Activated naive CD4-positive, alpha-beta T cell (primary cell): ENCODE data around the gene BACH2.

Experiments
- DNase-seq, 4 experiments: peaks; one replicate each; lab custom pipeline; 2025; lab: John Stamatoyannopoulos, UW

Gene BACH2

DNA sequence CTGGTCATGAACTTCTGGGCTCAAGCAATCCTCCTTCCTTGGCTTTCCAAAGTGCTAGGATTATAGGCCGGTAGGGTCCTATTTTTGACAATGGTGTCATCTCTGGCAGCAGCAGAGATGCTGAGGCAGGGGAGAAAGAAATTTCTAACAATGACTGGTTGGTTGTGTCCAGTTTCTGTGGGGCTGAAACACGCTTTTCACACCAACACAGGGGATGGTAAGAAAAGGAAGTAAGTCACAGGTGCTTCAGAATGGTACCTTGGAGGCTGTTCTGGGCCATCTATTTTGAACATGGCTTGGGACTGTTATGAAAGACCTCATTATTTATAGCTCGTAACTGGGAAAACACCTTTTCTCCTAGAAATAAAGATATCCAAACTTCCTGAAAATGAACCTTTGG, 329.7 kb downstream of the BACH2 start:
- DNase-seq, result no peak

DNA sequence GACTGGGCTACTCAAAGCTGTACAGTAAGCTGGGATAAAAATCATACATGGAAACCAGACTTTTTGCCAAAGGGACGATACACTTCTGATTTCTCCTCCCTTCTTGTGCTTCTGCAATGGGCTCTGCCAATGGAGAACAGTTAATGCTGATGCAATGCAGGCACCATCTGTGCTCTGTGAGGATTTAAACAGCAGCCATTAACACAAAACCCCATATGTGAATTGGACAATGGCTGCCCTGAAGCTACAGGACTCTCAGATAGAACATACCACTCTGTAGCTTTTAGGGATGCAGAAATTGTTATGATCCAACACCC, 330.5 kb downstream of the BACH2 start:
- DNase-seq, result no peak

DNA sequence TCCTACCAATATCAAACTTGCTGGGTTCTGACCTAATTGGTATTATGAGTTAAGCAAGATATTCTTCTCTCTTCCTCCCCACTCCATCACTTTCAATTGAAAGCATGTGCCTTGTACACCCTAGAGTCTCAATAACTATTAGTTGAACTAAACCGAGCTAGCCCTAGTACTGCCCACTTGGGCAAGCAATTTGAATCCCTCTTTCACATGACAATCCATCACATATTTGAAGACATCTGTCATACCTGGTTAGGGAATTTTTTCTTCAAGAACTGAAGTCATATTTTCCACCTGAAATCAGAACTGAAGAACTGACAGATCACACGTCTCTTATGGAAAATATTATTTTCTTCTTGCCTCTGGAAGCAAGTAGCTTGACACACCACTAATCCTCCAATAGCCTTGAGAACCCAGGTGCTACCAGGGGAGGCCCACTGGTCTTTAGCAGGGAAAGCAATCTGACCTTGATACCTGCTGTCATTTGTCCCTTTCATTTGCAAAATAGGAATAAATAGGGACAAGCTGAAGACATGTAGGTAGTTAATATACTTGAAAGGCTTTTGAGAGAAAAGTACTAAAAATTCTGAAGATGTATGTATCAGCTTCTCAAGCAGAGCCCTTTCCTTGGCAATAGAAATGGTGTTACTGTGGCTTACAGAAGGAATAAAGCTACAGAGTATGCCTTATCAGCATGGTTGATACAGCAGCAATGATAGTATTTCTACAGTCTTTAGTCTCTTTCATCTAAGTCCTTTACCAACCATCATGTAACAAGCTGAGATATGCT, 331.0 kb downstream of the BACH2 start:
- no peak for DNase-seq

DNA sequence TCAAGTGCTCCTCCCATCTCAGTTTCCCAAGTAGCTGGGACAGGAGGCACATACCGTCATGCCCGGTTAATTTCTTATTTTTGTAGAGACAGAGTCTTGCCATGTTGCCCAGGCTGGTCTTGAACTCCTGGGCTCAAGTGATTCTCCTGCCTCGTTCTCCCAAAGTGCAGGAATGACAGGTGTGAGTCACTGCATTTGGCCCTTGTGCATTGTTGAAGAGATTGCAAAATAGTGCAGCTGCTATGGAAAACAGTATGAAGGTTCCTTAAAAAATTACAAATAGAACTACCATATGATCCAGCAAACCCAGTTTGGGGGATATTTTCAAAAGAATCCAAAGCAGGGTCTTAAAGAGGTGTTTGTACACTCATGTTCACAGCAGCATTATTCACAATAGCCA, 333.3 kb downstream of the BACH2 start:
- DNase-seq, result no peak

DNA sequence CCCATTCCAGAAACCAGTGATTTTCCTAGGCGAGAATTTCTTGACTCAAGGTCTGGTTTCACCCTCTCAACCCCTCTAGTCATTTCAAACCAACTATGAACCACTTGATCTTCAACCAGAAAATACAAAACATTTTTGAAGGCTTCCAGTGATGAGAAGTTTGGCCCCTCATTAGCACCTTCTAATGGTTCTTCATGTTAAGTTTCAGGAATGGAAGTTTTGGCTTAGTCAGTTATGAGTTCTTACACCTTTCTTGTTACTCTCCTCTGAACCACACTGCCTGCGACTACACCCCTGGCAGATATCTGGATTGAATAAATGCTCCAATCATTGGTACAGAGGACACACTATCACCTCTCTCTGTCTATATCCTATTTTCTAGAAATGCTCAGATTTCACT, 335.2 kb downstream of the BACH2 start:
- DNase-seq, result no peak

DNA sequence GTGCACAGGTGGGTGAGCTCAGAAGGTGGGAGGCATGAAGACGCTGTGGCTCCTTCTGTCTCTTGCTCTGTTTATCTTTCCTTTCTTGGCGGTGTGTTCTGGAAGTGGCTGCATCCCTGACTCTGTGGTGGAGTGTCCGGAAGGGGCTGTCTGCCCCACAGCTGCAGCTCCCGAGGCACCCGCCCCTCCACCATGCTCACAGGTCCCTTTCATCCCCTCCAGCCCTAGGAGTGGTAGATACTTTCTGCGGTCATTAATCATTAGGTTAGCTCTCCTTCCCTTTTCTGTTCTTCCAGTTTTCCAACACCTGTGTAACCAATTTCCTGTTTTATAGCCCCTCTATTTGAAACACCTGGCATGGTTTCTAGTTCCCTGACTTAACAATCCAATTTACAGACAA, 336.8 kb downstream of the BACH2 start:
- DNase-seq, result no peak

DNA sequence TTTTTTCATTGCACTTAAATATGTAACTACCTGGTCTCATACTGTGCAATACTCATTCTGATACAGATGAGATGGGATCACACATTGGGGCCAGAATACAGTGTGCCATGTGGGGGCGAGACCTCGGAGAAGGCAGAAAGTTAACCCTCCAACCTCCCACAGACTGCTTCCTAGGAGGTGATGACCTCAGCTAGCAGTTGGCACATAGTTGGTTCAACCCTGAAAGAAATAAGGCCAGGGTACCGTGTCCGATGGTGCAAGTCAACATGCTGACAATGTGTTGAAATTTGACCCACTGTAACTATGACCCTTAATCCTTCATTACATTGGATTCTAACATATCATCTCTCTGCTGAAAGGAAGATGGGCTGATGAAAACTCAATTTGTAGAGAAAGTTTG, 340.5 kb downstream of the BACH2 start:
- no peak for DNase-seq

DNA sequence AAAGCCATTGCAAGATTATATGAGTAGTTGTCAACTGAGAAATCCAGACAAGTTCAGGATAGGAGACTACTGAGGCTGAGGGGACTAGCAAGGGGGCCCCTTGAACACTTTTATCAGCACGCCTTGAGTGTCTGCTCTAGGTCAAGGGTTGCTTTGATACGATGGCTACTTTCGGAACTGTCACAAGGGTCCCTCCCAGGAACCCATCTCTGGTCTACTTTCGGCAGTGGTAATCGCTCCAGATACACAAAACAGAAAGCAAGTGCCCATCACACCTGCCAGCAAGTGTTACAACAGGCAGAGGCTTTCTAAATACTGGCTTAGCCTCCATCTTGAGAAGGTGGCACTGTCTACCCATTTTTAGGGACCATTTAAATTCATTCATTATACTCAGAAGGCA, 341.3 kb downstream of the BACH2 start:
- no peak for DNase-seq

DNA sequence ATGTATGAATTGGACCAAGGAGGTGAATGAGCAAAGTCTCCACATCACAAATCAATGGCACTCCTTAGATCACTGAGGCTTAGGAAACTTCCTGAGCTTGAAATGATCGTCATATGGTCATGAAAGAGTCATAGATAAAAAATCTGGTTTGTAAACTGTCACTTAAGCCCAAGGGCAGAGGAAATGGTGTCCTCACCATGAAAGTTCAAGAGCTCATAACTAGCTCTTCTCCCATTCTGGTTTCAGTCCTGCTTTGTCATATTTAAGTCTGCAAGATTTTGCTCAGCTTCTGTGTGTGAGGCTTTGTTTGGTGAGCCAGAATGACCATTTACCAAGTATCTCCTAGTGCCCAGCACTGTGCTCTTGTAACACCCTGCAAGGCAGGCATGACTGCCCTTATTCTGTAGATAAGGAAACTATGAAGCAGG, 341.9 kb downstream of the BACH2 start:
- no peak for DNase-seq

DNA sequence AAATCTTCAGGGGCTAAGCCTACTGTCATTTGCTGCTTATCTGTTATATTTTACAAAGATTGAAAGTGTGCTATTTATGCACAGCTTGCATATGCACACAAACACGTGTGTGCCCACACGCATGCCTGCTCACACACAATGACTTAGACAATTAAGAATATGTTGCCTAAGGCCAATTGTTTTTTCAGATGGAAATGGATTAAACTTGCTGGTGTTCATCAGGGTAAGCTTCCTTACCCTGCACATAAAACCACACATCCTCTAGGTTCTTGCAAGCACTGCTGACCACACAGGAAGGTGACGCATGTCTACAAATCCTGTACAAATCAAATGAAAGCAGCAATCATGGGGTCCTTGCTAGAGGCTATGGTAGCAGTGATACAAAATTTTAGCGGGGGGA, 344.0 kb downstream of the BACH2 start:
- peak in 1 of 4 experiments; percentile 25 for DNase-seq

DNA sequence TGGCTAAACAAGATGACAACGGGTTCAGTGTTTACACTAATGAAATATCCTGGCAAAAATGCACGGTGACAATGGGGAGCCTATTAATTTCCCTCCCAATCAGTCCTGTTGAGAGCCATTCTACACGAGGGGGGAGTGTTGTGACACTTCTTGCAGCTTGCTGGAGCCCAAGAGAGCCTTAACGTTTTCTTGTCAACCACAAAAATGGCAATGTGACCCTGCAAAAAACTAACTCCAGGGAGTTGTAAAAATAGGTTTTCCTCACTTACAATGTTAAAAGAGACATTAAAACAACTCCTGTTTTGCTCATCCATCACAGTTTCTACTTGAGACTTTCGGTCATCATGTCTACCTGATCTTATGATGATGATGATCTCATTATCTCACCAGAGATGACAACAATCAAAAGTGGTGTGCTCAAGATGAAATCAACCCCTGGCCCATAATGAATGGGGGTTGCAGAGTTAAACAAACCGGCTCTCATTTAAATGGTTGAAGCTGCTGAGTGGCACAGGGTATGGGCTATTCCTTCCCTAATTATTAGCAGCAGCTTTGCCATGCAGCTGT, 344.5 kb downstream of the BACH2 start:
- DNase-seq, result no peak

DNA sequence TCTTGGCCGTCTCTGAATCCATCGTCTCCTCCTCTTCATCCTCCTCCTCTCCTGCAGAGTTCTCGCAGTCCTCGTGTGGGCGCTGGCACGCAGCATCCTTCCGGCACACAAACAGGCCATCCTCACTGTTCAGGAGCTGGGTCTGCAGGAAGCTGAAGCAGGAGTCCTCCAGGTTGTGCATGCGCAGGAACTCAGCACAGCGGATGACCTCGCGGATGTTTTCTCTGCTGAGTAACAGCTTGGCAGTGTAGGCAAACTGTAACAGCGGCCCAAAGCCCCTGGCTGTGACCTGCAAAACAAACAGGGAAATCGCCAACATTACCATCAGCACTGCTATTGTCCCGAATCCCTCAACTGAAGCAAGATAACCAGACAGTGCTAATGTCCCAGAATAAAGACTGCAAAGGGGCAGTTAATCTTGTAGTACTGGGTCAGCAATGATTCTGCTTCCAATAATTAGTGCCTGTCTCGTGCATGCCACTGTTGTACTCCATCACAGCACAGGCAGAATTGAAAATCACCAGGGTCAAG, 345.0 kb downstream of the BACH2 start:
- DNase-seq, result no peak

DNA sequence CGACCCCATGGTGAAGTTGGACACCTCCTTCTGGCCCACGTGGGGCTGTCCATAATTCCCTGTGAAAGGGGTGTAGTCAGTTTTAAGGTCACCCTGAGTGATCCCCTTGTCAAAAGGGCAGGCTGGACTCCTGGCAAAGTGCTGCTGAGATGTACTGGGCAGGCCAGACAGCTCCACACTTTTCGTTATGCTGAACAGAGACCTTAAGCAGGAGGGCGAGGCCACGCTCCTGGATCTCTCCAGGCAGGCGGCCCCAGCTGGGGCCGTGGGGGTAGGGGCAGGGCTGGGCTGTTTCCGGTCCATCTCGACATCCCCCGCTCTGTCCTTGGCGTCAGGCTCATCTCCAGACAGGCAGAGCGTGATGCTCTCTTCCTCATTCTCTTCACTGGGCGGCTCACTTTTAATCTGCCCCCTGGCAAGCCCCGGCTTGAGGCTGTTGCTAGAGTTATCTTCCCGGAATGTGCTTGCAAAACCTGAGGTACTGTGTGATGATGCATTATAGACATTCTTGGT, 345.7 kb downstream of the BACH2 start:
- no peak for DNase-seq

DNA sequence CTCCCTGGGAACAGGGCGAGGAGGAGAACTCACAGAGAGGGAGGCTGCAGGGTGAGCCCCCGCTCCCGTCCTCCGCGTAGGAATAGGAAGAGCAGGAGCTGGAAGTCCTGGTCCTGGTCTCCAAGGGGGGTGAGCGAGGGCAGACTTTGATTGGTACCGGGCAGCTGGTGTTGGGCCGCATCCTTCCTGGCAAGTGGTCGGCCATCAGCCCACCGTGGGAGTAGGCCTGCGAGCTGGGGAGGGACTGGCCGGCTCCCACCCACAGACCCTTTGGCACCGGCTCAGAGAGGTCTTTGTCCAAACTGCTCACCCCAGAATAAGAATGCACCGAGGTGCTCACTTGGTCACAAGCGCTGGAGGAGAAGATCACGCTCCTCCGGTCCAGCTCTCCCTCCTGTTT, 346.2 kb downstream of the BACH2 start:
- no peak for DNase-seq

DNA sequence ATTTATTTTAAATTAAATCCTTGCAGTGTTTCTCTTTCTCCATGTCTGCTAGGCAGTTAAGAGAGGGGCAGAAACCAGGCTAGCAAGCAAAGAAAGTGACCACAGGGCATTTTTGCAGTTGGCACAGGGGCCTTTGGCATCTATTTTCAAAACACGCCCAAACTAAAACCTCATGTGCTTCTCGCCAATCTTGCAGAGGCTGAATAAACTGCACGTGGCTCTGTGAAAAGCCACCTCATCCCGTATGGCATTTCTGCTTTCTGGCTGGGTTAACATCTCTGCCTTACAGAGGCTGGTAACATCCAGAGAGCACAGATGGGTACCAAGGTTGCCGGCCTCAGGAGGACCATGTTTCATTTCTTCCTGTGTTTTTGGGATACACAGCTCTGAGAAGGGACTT, 347.8 kb downstream of the BACH2 start:
- DNase-seq, result no peak

DNA sequence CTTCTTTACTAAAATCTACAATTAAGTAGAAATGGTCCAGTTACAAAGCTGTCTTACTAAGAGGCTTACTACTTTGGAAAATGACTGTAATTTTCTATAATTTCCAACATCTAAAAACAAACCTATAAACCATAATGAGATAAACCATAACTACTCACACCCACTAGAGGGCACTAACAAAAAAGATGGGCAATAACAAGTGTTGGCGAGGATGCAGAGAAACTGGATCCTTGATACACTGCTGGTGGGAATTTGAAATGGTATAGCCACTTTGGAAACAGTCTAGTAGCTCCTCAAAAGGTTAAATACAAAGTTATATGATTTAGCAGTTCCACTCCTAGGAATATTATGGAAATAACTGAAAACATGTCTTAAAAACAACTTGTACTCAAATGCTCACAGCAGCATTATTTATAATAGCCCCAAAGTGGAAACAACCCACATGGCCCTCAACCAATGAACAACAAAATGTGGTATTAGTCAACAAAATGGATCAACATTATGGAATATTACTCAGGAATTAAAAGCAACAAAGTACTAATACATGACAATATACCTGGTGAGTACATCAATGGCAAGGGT, 351.7 kb downstream of the BACH2 start:
- DNase-seq, result no peak

DNA sequence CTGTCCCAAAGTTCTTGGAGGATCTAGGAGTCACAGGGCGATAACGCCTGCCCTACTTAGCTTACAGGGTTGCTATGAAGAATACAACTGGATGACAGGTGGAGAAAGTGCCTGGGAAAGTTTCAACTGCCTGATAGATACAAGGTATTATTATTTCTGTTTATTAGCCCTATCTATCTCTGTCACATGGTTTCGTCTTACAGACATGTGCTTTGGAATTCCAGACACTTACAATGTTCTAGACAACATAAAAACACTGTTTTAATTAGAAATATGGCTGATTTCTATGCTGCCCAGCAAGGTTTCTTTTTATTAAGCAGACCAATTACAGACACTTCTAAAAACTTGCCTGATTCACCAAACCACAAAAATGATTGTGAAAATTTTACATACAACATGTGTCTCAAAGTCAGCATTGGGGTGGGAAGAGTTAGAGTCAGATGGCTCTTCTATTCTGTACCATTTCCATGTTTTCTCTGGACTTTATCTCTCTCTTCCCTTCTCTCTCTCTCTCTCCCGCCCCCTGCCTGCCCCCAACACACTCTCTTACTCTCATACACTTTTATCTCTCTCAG, 352.4 kb downstream of the BACH2 start:
- DNase-seq, result no peak

DNA sequence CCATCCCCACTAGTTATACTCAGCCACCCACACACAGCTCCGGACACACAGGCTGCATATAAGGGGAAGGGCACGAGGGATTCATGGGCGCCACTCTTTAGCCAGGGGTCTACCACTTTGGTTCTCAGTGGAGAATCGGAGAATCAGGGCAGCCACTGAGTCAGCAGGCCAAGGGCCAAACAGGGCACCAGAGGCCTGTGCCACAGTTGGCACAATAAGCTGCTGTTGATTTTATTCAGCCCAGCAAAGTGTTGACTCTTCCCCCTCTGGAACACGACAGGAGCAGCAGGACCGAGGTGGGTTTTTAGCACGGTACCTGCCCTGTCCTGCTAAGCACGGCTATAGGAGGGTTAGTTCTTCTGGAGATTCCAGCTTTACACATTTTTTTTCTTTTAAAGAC, 354.0 kb downstream of the BACH2 start:
- DNase-seq, result no peak

DNA sequence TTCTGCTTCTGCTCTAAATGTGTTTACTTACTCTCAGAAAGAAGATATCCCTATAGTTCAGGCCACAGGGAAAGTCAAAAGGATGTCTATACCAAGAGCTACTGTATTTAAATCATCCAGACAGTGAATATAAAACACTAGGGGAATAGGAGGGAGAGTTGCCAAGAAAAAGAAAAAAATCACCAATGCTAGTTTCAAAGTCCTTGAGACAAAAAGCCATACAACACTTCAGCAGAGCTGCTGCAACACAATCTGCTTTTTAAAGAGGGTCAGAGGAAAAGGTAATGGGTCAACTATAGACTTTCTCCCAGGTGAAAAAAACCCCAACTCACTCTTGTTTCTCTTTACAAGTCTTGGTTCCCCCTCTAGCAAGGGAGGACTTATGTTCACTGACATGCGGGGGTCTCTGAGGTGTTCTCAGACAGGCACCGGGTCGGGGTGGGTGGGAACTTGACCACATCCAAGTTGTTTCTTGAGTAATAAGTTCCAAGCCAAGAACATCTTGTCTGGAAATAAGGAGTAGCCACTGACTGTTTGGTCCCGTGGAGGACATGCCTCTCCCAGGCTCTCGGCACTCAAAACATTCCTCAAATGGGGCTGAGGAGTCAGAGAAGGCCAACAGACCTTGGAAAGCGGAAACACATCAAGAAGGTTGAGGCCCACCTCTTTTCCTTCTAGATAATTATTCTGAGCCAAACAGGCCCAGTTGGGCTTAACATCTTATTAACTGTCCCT, 354.7 kb downstream of the BACH2 start:
- DNase-seq, result no peak

DNA sequence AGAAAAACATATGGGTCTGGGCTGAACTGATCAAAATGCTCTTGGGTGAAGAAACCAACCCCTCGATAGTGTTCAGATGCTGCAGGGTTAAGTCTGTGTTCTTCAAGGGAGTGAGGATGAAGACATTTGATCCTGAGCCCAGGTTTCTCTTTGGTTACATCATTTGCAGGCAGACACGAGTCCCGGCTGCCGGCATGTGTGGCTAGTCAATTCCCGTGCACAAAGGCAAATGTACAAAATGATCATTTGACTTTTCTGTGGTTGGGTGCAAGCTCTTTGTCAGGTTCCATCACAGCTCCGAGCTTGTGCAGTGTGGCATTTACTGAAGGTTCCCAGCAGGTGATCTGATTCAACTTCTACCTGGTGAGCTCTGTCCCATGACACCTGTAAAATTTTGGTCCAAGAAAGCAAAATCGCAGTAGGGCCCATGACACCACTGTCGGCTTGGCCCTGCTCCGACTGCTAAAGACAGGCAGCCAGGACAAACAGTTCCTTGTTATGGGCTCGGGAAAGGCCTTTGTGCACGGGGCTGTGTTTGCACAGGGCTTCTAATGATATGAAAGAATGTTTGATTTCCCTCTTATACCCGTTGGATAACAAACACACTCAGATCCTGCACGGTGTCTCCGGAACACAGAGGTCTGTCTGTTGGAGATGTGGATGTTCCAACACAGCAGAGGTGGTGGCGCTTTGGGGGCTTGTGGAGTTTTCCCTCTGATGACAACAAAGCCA, 355.4 kb downstream of the BACH2 start:
- DNase-seq, result no peak

DNA sequence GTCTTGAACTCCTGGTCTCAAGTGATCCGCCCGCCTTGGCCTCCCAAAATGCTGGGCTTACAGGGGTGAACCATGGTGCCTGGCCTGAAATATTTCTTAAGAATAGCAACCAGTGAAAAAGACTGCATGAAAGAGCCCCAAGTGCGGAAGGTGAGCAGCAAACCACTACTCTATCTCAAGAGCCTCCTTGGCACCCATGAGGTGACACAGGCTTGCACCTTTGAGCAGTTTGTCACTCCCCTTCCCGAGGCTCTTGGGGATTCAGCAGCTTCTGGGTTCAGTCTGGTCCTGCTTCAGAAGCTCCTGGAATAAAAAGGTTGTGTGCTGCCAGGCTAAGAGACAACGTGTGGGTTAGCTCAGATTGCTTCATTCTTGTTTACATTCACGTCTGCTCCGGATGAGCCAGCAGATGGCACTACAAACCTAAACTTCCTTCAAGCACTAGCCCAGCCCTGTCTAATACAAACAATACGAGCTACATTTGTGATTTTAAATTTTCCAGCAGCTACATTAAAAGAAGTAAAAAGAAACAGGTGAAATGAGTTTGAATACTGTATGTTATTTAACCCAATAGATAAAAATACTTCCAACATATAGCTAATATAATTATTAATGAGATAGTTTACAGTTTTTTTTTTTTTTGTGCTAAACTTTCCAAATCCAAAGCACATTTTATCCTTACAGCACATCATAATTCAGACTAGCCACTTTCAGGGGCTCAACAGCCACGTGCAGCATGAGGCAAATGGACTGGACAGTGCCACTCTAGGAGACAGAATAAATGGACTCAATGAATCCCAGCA, 356.2 kb downstream of the BACH2 start:
- peak in 2 of 4 experiments; percentile 32 to 47 for DNase-seq
